ENCODE results near the gene PRR35.
A peak's percentile ranks its signal among the peaks of the same experiment; 100 is the strongest.

The PRR35 gene

DNA sequence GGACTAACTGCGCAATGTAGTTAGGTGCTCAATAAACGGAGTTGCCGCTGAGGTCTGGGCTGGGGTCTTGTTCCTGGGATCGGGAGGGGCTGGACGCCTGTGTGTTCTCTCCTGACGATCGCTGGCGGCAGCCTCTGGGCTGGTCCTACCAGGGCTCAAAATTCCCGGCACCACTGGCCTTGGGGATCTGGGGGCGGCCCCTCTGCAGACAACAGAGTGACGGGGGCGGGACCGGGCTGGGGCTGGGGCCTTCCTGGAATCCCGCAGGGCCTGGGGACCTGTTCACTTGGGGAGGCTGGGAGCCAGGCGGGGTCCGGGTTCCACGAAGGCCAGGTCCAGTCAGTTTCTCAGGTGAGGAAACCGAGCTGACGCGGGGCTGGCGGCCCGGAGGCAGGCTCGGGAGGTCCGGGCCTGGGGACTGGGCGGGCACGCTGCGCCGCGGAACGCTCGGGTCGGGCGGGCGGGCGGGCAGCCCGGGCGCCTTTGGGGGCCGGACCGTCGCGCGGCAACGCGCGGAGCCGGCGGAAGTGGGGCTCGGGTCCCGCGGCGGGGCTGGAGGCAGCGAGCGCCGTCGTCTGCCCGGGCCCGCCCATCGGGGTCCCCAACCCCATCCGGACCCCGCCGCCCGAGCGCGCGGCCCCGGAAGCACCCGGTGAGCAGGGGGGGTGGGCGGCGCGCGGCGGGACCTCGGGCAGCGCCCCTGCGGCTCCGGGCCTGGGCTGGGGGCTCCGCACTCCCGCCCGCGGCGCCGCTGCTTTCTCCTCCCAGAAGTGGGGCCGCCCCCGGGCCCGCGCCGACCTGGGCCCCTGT is 9.5 kb downstream of the PRR35 start, which contains the start of gene PIGQ:
Gene PIGQ (plus strand): TSS at position 524 of the 810 bp plus-strand sequence. CDS start 4,107 bp downstream, outside the sequence.
- peak within 1 kb of the TSS; percentile 97 for H3K4me3 ChIP-seq (ENCODE audit: low read depth, low read length, poor library complexity, severe bottlenecking)
- no peak within 1 kb of the TSS for H3K27ac ChIP-seq (ENCODE audit: low read depth, low read length, poor library complexity, severe bottlenecking)
- peaks cover 31% of the 10 kb centered on the region for H3K4me1 ChIP-seq (ENCODE audit: insufficient read depth, low read length, severe bottlenecking)
- H4K20me1 ChIP-seq (ENCODE audit: insufficient read depth, low read length) = no peaks in the 10 kb centered on the region
- H3K79me2 ChIP-seq (ENCODE audit: insufficient read depth, low read length) = no peaks in the 10 kb centered on the region
- H3K27me3 ChIP-seq (ENCODE audit: insufficient read depth, low read length) = no peaks in the 10 kb centered on the region; the same call in 1 of the 2 replicates
- H3K9me2 ChIP-seq (ENCODE audit: low read depth, low read length) = no peaks in the 10 kb centered on the region
- no peaks in the 10 kb centered on the region for H3F3A ChIP-seq (ENCODE audit: insufficient read depth, low read length)
- H2AFZ ChIP-seq (ENCODE audit: low read length) = no peak within 1 kb of the TSS
- H3K36me3 ChIP-seq (ENCODE audit: insufficient read depth, low read length) = no peaks in the 10 kb centered on the region
- TF ChIP-seq, protein P1, sequence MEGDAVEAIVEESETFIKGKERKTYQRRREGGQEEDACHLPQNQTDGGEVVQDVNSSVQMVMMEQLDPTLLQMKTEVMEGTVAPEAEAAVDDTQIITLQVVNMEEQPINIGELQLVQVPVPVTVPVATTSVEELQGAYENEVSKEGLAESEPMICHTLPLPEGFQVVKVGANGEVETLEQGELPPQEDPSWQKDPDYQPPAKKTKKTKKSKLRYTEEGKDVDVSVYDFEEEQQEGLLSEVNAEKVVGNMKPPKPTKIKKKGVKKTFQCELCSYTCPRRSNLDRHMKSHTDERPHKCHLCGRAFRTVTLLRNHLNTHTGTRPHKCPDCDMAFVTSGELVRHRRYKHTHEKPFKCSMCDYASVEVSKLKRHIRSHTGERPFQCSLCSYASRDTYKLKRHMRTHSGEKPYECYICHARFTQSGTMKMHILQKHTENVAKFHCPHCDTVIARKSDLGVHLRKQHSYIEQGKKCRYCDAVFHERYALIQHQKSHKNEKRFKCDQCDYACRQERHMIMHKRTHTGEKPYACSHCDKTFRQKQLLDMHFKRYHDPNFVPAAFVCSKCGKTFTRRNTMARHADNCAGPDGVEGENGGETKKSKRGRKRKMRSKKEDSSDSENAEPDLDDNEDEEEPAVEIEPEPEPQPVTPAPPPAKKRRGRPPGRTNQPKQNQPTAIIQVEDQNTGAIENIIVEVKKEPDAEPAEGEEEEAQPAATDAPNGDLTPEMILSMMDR (IDR thresholded peaks at IDR 0.05; ENCODE audit: low read length) = no peak
- no peak for TF ChIP-seq EZH2 (IDR thresholded peaks at IDR 0.05; ENCODE audit: borderline replicate concordance, low read length)
- peak within 1 kb of the TSS; percentile 79 for H3K4me2 ChIP-seq (ENCODE audit: low read length)
- H3K9ac ChIP-seq (ENCODE audit: low read length) = peak within 1 kb of the TSS; percentile 93
- no peaks in the 10 kb centered on the region for H3K9me3 ChIP-seq (ENCODE audit: low read length)

DNA sequence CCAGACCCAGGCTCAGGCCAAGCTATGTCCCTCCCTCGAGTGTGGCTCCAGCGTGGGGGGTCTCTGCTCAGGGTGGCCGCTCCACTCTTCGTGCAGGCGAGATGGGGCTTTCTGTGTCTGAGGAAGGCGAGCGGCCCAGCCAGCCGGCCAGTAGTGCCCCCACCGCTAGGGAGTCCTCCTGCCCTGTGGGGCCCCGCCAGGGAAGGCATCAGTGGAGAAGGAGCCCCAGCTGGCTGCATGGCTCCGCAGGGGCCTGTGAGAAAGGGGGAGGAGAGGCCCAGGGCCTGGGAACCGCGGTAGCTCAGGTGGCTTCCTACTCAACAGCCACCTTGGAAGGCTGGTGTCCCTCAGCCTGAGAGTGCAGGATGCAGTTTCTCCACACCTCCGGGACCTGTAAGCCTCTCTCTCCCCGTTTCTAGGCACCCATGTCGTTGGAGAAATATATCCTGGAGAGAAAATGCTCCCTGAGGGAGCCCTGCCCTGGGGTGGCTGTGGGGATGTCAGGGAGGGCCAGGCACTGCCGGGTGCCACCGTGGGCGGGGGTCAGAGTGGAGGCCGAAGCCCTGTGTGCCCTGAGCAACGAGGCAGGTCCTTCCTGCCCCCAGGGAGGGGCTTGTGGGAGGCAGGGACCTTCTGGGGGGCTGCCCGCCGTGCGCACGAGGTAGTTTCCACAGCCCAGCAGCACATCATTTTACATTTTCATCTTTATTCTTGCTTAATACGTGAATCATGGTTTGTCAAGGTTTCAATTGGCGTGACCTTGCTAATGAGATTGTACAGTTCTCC is 12.9 kb downstream of the PRR35 start:
- Histone ChIP-seq H3K9me3 (ENCODE audit: low read length) (no peaks in the 10 kb centered on the region), H3K4me3 (ENCODE audit: low read depth, low read length, poor library complexity, severe bottlenecking) (no peak overlapping the region), H4K20me1 (ENCODE audit: insufficient read depth, low read length) (no peaks in the 10 kb centered on the region), H3F3A (ENCODE audit: insufficient read depth, low read length) (no peaks in the 10 kb centered on the region), H3K27me3 (ENCODE audit: insufficient read depth, low read length) (no peaks in the 10 kb centered on the region), H3K9ac (ENCODE audit: low read length) (no peak overlapping the region), H3K4me2 (ENCODE audit: low read length) (no peak overlapping the region), H3K27ac (ENCODE audit: low read depth, low read length, poor library complexity, severe bottlenecking) (no peak overlapping the region), H2AFZ (ENCODE audit: low read length) (no peak overlapping the region), H3K36me3 (ENCODE audit: insufficient read depth, low read length) (peaks cover 9% of the 10 kb centered on the region; the same call in 1 of the 2 replicates), H3K79me2 (ENCODE audit: insufficient read depth, low read length) (no peaks in the 10 kb centered on the region), H3K4me1 (ENCODE audit: insufficient read depth, low read length, severe bottlenecking) (peaks cover 17% of the 10 kb centered on the region), H3K9me2 (ENCODE audit: low read depth, low read length) (no peaks in the 10 kb centered on the region)
- TF ChIP-seq EZH2 (IDR thresholded peaks at IDR 0.05; ENCODE audit: borderline replicate concordance, low read length) = no peak
- TF ChIP-seq, protein P1 (IDR thresholded peaks at IDR 0.05; ENCODE audit: low read length) = no peak

DNA sequence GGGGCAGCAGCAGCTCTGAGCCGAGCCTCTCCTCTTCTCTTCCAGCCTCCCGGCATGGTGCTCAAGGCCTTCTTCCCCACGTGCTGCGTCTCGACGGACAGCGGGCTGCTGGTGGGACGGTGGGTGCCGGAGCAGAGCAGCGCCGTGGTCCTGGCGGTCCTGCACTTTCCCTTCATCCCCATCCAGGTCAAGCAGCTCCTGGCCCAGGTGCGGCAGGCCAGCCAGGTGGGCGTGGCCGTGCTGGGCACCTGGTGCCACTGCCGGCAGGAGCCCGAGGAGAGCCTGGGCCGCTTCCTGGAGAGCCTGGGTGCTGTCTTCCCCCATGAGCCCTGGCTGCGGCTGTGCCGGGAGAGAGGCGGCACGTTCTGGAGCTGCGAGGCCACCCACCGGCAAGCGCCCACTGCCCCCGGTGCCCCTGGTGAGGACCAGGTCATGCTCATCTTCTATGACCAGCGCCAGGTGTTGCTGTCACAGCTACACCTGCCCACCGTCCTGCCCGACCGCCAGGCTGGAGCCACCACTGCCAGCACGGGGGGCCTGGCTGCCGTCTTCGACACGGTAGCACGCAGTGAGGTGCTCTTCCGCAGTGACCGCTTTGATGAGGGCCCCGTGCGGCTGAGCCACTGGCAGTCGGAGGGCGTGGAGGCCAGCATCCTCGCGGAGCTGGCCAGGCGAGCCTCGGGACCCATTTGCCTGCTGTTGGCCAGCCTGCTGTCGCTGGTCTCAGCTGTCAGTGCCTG is 14.0 kb downstream of the PRR35 start:
- Histone ChIP-seq H3K4me2 (ENCODE audit: low read length) (no peak overlapping the region), H3K9me3 (ENCODE audit: low read length) (no peaks in the 10 kb centered on the region), H2AFZ (ENCODE audit: low read length) (no peak overlapping the region), H3K36me3 (ENCODE audit: insufficient read depth, low read length) (peaks cover 9% of the 10 kb centered on the region; the same call in 1 of the 2 replicates), H3K79me2 (ENCODE audit: insufficient read depth, low read length) (no peaks in the 10 kb centered on the region), H3K4me3 (ENCODE audit: low read depth, low read length, poor library complexity, severe bottlenecking) (no peak overlapping the region), H3K4me1 (ENCODE audit: insufficient read depth, low read length, severe bottlenecking) (peaks cover 17% of the 10 kb centered on the region), H3K9me2 (ENCODE audit: low read depth, low read length) (no peaks in the 10 kb centered on the region), H3F3A (ENCODE audit: insufficient read depth, low read length) (no peaks in the 10 kb centered on the region), H3K9ac (ENCODE audit: low read length) (no peak overlapping the region), H4K20me1 (ENCODE audit: insufficient read depth, low read length) (no peaks in the 10 kb centered on the region), H3K27ac (ENCODE audit: low read depth, low read length, poor library complexity, severe bottlenecking) (no peak overlapping the region), H3K27me3 (ENCODE audit: insufficient read depth, low read length) (no peaks in the 10 kb centered on the region)
- TF ChIP-seq, protein P1 (IDR thresholded peaks at IDR 0.05; ENCODE audit: low read length) = no peak
- no peak for TF ChIP-seq EZH2 (IDR thresholded peaks at IDR 0.05; ENCODE audit: borderline replicate concordance, low read length)

Data from OCI-LY1 (cell line).